Heart left ventricle (tissue), 16 donors: ENCODE measurements around the gene HCLS1. TPM values are rescaled to one million over a fixed set of nuclear protein-coding genes. Genes with fewer than 3 reads are reported as not detected.
"Not testable (repeated sequence)": the region's sequence is repeated elsewhere in the genome, so short reads cannot be mapped to it uniquely, and the experiment has no call there.

ENCODE experiments used
- ATAC-seq, 4 donors: fragments of 200-7000 bp; cut with Tn5 transposase; one replicate each; pipeline ENCODE4 v1.9.1; 2020 to 2022; ENCODE audit warnings: moderate library complexity in 4 of 4, mild to moderate bottlenecking in 3 of 4, moderate number of reproducible peaks in 1 of 4
- DNase-seq, 5 donors: peaks; one replicate each; pipeline ENCODE4 v3.0.0-alpha.2; 2020
- H3K27ac ChIP-seq, 12 donors: fragments of 200-600 bp; sonication (generic) in 4 of 12; one replicate each; pipeline versions ENCODE4 v1.5.0 to v1.8.0; 2016 to 2022; ENCODE audit warnings: mild to moderate bottlenecking in 2 of 12
- H3K27me3 ChIP-seq, 9 donors: fragments of 200-600 bp; sonication (generic) in 2 of 9; one replicate each; pipeline versions ENCODE4 v1.5.1 to v1.8.0; 2016 to 2022; ENCODE audit warnings: mild to moderate bottlenecking in 3 of 9
- H3K36me3 ChIP-seq, 9 donors: fragments of 200-600 bp; sonication (generic) in 2 of 9; one replicate each; pipeline versions ENCODE4 v1.5.0 to v1.8.0; 2018 to 2022; ENCODE audit warnings: mild to moderate bottlenecking in 2 of 9
- H3K4me1 ChIP-seq, 12 donors: fragments of 200-600 bp; sonication (generic) in 4 of 12; one replicate each; pipeline versions ENCODE4 v1.5.0 to v1.8.0; 2016 to 2022; ENCODE audit warnings: mild to moderate bottlenecking in 3 of 12
- H3K4me3 ChIP-seq, 12 donors: fragments of 200-600 bp; sonication (generic) in 4 of 12; one replicate each; pipeline versions ENCODE4 v1.5.0 to v1.8.0; 2017 to 2022; ENCODE audit warnings: mild to moderate bottlenecking in 9 of 12, moderate library complexity in 4 of 12
- H3K9me3 ChIP-seq, 12 donors: fragments of 200-600 bp; sonication (generic) in 4 of 12; one replicate each; pipeline versions ENCODE4 v1.5.0 to v1.8.0; 2016 to 2022; ENCODE audit warnings: mild to moderate bottlenecking in 1 of 12
- CTCF ChIP-seq, 12 donors: fragments of 200-600 bp; sonication (generic) in 4 of 12; IDR thresholded peaks; one replicate each; pipeline versions ENCODE4 v1.5.0 to v1.8.0; 2018 to 2022; ENCODE audit warnings: antibody characterized with exemption in 12 of 12, mild to moderate bottlenecking in 5 of 12
- POLR2A ChIP-seq, 2 donors: fragments of 450-650 bp; IDR thresholded peaks; one replicate each; pipeline ENCODE4 v1.6.1; 2017; ENCODE audit warnings: antibody characterized with exemption in 2 of 2, mild to moderate bottlenecking in 2 of 2, moderate library complexity in 2 of 2
- WGBS, 4 donors: extraction: QIAGEN DNeasy Blood & Tissue Kit in 2 of 4; methylation state at CpG; one replicate each; pipeline versions ENCODE4 v1.1.5 to v1.1.7; 2013 to 2018; 5-methylcytosine and 5-hydroxymethylcytosine counted together
- intact Hi-C, 10 donors: fragments of 100-400 bp; cut with DNase I; formaldehyde crosslinking; loops; one replicate each; pipeline versions ENCODE4 v1.11.1 to v1.14.2; 2022
- polyA plus RNA-seq, 2 donors: library from polyadenylated mRNA; stranded (reverse); fragments of 200-250 nt; gene quantifications; one replicate each; pipeline ENCODE4 v1.2.3, GENCODE V29; 2013
- total RNA-seq, 9 donors: library from RNA; depleted of rRNA in 2 of 9; stranded (reverse); fragments of >200 nt in 2 of 9; fragmentation: NEBNext Ultra II Directional in 3 of 9; extraction: Animal tissue kit (Norgen Biotek cat#: 25700) in 3 of 9; gene quantifications; one replicate each; pipeline versions ENCODE4 v1.1.0 to v1.2.4, GENCODE V29; 2016 to 2023
- donor health status: ischemic (EF 13 %, LVEDD 7.1; RV severe dilation, severe dysfunction).
- donor health status: healthy with polysubstance abuse.
- donor health status: DM: no; HTN: yes; CAD: no.
- donor health status: DM: no; HTN: no; CAD: no.
- donor health status: ischemic (EF 25% LVEDD 6.9; RV normal size, moderate dysfunction).
- donor health status: ischemic (EF 25% LVEDD 5.7; RV mildly dilated, moderate dysfunction).
- donor health status: healthy.
- donor health status: DM: yes; HTN: yes; CAD: no.
- donor health status: ischemic (EF 35%, LVEDD 5.7; RV mildly dilated, moderate dysfunction).
- donor health status: nonischemic (EF 11% LVEDD 7.7; RV severe dilation, severe dysfunction).
- donor health status: DM: yes; HTN: yes; CAD: no.
- donor health status: PGD.
- donor health status: ischemic (EF 29% LVEDD 5.4; RV normal size, mild dysfunction).
- donor health status: nonischemic (EF 23%, LVEDD 6.1; RV moderate dilation, normal function).

Gene HCLS1
- total and polyA plus RNA-seq, 11 donors = 7.4 to 72.4 (median 10.6) TPM

- TF ChIP-seq POLR2A (IDR thresholded peaks at IDR 0.05) = no peak
- TF ChIP-seq CTCF (IDR thresholded peaks at IDR 0.05) = no peak
- DNase-seq = no peak
- peaks cover 0 to 85% (median 32%) of the 10 kb centered on the region in 12 donors for H3K4me1 ChIP-seq
- intact Hi-C loops = no loop called here
- H3K27me3 ChIP-seq = no peaks in the 10 kb centered on the region
- no peak overlapping the region for H3K4me3 ChIP-seq
- 80 to 96% (median 88%) methylated on average over 2 of the region's 2 CpGs for WGBS, 4 donors
- ATAC-seq = no peak
- H3K9me3 ChIP-seq = no peaks in the 10 kb centered on the region
- H3K27ac ChIP-seq = peak overlapping the region in 1 of 12 donors; percentile 14
- H3K36me3 ChIP-seq = peaks cover 0 to 14% (median 0%) of the 10 kb centered on the region in 9 donors
Measured at GRCh38 chr3:121604759-121605158, 55.9 kb downstream of the HCLS1 start.

GRCh38 chr3:121601212-121601812 is 59.4 kb downstream of the HCLS1 start:
- Histone ChIP-seq H3K4me3 (peak overlapping the region in 4 of 12 donors; percentile 12 to 27 (median 20)), H3K4me1 (peaks cover 0 to 76% (median 28%) of the 10 kb centered on the region in 12 donors), H3K27me3 (no peaks in the 10 kb centered on the region), H3K27ac (peak overlapping the region; percentile 46 to 90 (median 80)), H3K9me3 (no peaks in the 10 kb centered on the region), H3K36me3 (peaks cover 0 to 10% (median 0%) of the 10 kb centered on the region in 9 donors)
- ATAC-seq (peak; percentile 80 to 84 (median 84)), DNase-seq (no peak)
- TF ChIP-seq POLR2A (IDR thresholded peaks at IDR 0.05) (no peak), CTCF (IDR thresholded peaks at IDR 0.05) (no peak)
- intact Hi-C loops = no loop called here
- WGBS, 4 donors = 5 to 9% (median 8%) methylated on average over 4 of the region's 4 CpGs

GRCh38 chr3:121599900-121600299 is 60.8 kb downstream of the HCLS1 start:
- H3K4me3 ChIP-seq, H3K9me3 ChIP-seq, ATAC-seq, H3K36me3 ChIP-seq, DNase-seq, H3K27me3 ChIP-seq: not testable (repeated sequence)
- WGBS, 4 donors = 51 to 58% (median 57%) methylated on average over 2 of the region's 2 CpGs
- Histone ChIP-seq H3K27ac (peak overlapping the region in 9 of 12 donors; percentile 66 to 90 (median 81)), H3K4me1 (peaks cover 0 to 69% (median 27%) of the 10 kb centered on the region in 12 donors)
- intact Hi-C loops = loop anchor here in 3 of 10 donors (2.0 to 10.0 kb wide), 3 partner anchors 45 to 51 kb away; no protein-coding TSS in a partner anchor

- intact Hi-C loops = loop anchor here in 3 of 10 donors (2.0 to 10.0 kb wide), 3 partner anchors 46 to 52 kb away; no protein-coding TSS in a partner anchor
- ATAC-seq (no peak), DNase-seq (no peak)
- 81 to 91% (median 86%) methylated on average over 2 of the region's 2 CpGs for WGBS, 4 donors
- TF ChIP-seq POLR2A (IDR thresholded peaks at IDR 0.05) = no peak
- no peak for TF ChIP-seq CTCF (IDR thresholded peaks at IDR 0.05)
- Histone ChIP-seq H3K4me3 (no peak overlapping the region), H3K27me3 (no peaks in the 10 kb centered on the region), H3K4me1 (peaks cover 0 to 56% (median 26%) of the 10 kb centered on the region in 12 donors), H3K27ac (peak overlapping the region in 8 of 12 donors; percentile 8 to 95 (median 87)), H3K9me3 (no peaks in the 10 kb centered on the region), H3K36me3 (peaks cover 0 to 2% (median 0%) of the 10 kb centered on the region in 9 donors)
Measured at GRCh38 chr3:121598564-121598963, 62.1 kb downstream of the HCLS1 start.
